GM10847 (cell line): ENCODE results near the gene HOXB4.

Experiments
- POLR2A ChIP-seq: IDR thresholded peaks from 2 replicates; pipeline ENCODE4 v1.6.1; 2011; ENCODE audit not compliant: insufficient read length; ENCODE audit errors: extremely low read depth

Gene HOXB4

GRCh38 chr17:48589060-48589830 lies 11.1 kb upstream of the HOXB4 start:
- no peak for TF ChIP-seq POLR2A

GRCh38 chr17:48588528-48588927 lies 10.4 kb upstream of the HOXB4 start:
- no peak for TF ChIP-seq POLR2A

GRCh38 chr17:48588074-48588415 lies 9.9 kb upstream of the HOXB4 start:
- no peak for TF ChIP-seq POLR2A

GRCh38 chr17:48587276-48588073 lies 9.3 kb upstream of the HOXB4 start:
- TF ChIP-seq POLR2A: no peak

GRCh38 chr17:48586355-48587258 lies 8.5 kb upstream of the HOXB4 start:
- TF ChIP-seq POLR2A: no peak

GRCh38 chr17:48584223-48584741 lies 6.1 kb upstream of the HOXB4 start:
- TF ChIP-seq POLR2A: no peak

- TF ChIP-seq POLR2A: no peak
These were observed 5.6 kb upstream of the HOXB4 start for GRCh38 chr17:48583708-48584222.

GRCh38 chr17:48582750-48583069 lies 4.6 kb upstream of the HOXB4 start:
- TF ChIP-seq POLR2A: no peak

- TF ChIP-seq POLR2A: no peak
These were observed 1.8 kb upstream of the HOXB4 start for GRCh38 chr17:48579760-48580554.

- TF ChIP-seq POLR2A: no peak
These were observed 1.3 kb upstream of the HOXB4 start for GRCh38 chr17:48579471-48579759.

GRCh38 chr17:48578616-48579470 lies 693 bp upstream of the HOXB4 start:
- peak; percentile 36 for TF ChIP-seq POLR2A

- TF ChIP-seq POLR2A: no peak
These were observed 712 bp downstream of the HOXB4 start for GRCh38 chr17:48577330-48577945.
